GM20000 (cell line): ENCODE data around the gene UBN1.

ENCODE experiments used
- DNase-seq: peaks from one replicate; pipeline ENCODE4 v3.0.0; 2012; ENCODE audit warnings: low spot score
- CTCF ChIP-seq: IDR thresholded peaks from 2 replicates; pipeline ENCODE4 v1.5.1; 2012; ENCODE audit warnings: mild to moderate bottlenecking, control low read depth; ENCODE audit errors: extremely low read depth, missing control alignments

Gene UBN1

GRCh38 chr16:4900036-4900435, 52.8 kb downstream of the UBN1 start:
- no peak for TF ChIP-seq CTCF
- no peak for DNase-seq

- DNase-seq = no peak
- no peak for TF ChIP-seq CTCF
These were observed 53.5 kb downstream of the UBN1 start for GRCh38 chr16:4900750-4901149.

GRCh38 chr16:4902038-4902437, 54.8 kb downstream of the UBN1 start:
- TF ChIP-seq CTCF = no peak
- no peak for DNase-seq

- DNase-seq = no peak
- no peak for TF ChIP-seq CTCF
These were observed 57.0 kb downstream of the UBN1 start for GRCh38 chr16:4904108-4904941.

- DNase-seq = no peak
- no peak for TF ChIP-seq CTCF
These were observed 57.8 kb downstream of the UBN1 start for GRCh38 chr16:4904942-4905615.

GRCh38 chr16:4908854-4909401, 61.6 kb downstream of the UBN1 start:
- no peak for DNase-seq
- TF ChIP-seq CTCF = no peak

GRCh38 chr16:4909825-4910224, 62.5 kb downstream of the UBN1 start:
- TF ChIP-seq CTCF = no peak
- DNase-seq = no peak
